Glutamatergic neuron (in vitro differentiated cells): ENCODE measurements around the gene SMARCE1. TPM values are rescaled to one million over a fixed set of nuclear protein-coding genes. Genes with fewer than 3 reads are reported as not detected.

Experiments used
- DNase-seq: peaks from one replicate; pipeline ENCODE4 v3.0.0; 2022
- H3K27ac Mint-ChIP-seq: one replicate; pipeline ENCODE4 v1.8.0; 2020; ENCODE audit warnings: mild to moderate bottlenecking, mixed read lengths, inconsistent platforms; ENCODE audit not compliant: unreplicated experiment
- H3K27me3 Mint-ChIP-seq: one replicate; pipeline ENCODE4 v1.8.0; 2020; ENCODE audit warnings: mild to moderate bottlenecking, moderate library complexity, mixed read lengths, inconsistent platforms; ENCODE audit not compliant: unreplicated experiment
- H3K36me3 Mint-ChIP-seq: one replicate; pipeline ENCODE4 v1.8.0; 2020; ENCODE audit warnings: mild to moderate bottlenecking, mixed read lengths, inconsistent platforms; ENCODE audit not compliant: unreplicated experiment
- H3K4me1 Mint-ChIP-seq: one replicate; pipeline ENCODE4 v1.8.0; 2020; ENCODE audit warnings: mild to moderate bottlenecking, low read depth, mixed read lengths, inconsistent platforms; ENCODE audit not compliant: unreplicated experiment
- H3K4me3 Mint-ChIP-seq: one replicate; pipeline ENCODE4 v1.8.0; 2020; ENCODE audit warnings: mild to moderate bottlenecking, mixed read lengths, inconsistent platforms; ENCODE audit not compliant: unreplicated experiment
- H3K9me3 Mint-ChIP-seq: one replicate; pipeline ENCODE4 v1.8.0; 2020; ENCODE audit warnings: mild to moderate bottlenecking, moderate library complexity, mixed read lengths, inconsistent platforms; ENCODE audit not compliant: unreplicated experiment
- total RNA-seq: library from RNA; stranded (reverse); fragmentation: NEBNext Ultra II Directional; extraction: Animal tissue kit (Norgen Biotek cat#: 25700); gene quantifications from one replicate; pipeline ENCODE4 v1.2.1, GENCODE V29; 2021; ENCODE audit not compliant: unreplicated experiment
- TF ChIP-seq, protein P1 (sequence below): fragments of 200-600 bp; sonication (generic); IDR thresholded peaks from one replicate; pipeline ENCODE4 v1.5.0; 2021; ENCODE audit not compliant: partially characterized antibody, unreplicated experiment

The SMARCE1 gene
- total RNA-seq, 1 donor from 2014 or later = 207 TPM

DNA sequence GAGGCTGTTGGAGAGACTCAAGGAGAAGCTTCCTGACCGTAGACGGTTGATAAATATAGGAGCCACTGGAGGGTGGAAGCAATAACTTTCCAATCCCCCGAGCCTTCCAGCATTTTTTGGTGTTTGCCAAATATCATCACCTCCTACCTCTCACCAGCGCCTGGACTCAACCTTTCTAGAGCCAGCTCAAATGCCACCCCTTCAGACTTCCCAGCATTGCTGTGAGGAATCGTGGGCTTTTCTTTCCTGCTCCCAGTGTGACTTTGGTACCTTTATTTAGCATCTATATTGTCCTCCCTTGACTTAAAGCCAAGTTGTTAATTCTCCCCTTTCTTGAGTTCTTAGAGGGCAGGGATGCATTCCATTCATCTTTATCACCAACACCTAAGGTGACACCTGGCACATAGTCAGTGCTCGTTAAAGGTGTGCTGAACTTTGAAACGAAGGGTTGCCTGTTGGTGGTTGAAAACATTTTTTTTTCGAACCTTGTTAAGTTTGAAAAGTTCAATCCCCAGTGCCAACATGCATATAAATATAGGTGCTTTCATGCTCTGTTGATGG lies 47.1 kb downstream of the SMARCE1 start:
- Mint-ChIP-seq H3K27ac (no peak overlapping the region), H3K4me1 (peaks cover 2% of the 10 kb centered on the region), H3K27me3 (peaks cover 7% of the 10 kb centered on the region), H3K9me3 (no peaks in the 10 kb centered on the region), H3K4me3 (no peak overlapping the region), H3K36me3 (no peaks in the 10 kb centered on the region)
- DNase-seq = no peak
- TF ChIP-seq, protein P1, sequence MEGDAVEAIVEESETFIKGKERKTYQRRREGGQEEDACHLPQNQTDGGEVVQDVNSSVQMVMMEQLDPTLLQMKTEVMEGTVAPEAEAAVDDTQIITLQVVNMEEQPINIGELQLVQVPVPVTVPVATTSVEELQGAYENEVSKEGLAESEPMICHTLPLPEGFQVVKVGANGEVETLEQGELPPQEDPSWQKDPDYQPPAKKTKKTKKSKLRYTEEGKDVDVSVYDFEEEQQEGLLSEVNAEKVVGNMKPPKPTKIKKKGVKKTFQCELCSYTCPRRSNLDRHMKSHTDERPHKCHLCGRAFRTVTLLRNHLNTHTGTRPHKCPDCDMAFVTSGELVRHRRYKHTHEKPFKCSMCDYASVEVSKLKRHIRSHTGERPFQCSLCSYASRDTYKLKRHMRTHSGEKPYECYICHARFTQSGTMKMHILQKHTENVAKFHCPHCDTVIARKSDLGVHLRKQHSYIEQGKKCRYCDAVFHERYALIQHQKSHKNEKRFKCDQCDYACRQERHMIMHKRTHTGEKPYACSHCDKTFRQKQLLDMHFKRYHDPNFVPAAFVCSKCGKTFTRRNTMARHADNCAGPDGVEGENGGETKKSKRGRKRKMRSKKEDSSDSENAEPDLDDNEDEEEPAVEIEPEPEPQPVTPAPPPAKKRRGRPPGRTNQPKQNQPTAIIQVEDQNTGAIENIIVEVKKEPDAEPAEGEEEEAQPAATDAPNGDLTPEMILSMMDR = no peak

DNA sequence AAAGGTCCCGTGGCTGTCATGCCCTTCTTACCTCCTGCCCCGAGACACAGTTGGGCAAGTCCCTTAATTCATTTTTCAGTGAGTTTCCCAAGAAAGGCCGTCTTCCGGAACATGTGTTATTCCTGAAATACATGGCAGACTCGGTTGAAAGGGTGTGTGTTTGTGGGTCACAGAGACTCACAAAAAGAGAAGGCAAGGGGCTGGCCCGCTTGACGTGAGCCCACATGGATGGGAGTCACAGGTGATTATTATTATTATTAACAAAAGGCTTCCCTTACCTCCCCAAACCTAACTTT lies 48.2 kb downstream of the SMARCE1 start:
- peaks cover 2% of the 10 kb centered on the region for H3K4me1 Mint-ChIP-seq
- no peak overlapping the region for H3K4me3 Mint-ChIP-seq
- no peaks in the 10 kb centered on the region for H3K36me3 Mint-ChIP-seq
- DNase-seq = no peak
- H3K9me3 Mint-ChIP-seq = no peaks in the 10 kb centered on the region
- H3K27ac Mint-ChIP-seq = no peak overlapping the region
- peaks cover 7% of the 10 kb centered on the region for H3K27me3 Mint-ChIP-seq
- TF ChIP-seq, protein P1 = no peak

DNA sequence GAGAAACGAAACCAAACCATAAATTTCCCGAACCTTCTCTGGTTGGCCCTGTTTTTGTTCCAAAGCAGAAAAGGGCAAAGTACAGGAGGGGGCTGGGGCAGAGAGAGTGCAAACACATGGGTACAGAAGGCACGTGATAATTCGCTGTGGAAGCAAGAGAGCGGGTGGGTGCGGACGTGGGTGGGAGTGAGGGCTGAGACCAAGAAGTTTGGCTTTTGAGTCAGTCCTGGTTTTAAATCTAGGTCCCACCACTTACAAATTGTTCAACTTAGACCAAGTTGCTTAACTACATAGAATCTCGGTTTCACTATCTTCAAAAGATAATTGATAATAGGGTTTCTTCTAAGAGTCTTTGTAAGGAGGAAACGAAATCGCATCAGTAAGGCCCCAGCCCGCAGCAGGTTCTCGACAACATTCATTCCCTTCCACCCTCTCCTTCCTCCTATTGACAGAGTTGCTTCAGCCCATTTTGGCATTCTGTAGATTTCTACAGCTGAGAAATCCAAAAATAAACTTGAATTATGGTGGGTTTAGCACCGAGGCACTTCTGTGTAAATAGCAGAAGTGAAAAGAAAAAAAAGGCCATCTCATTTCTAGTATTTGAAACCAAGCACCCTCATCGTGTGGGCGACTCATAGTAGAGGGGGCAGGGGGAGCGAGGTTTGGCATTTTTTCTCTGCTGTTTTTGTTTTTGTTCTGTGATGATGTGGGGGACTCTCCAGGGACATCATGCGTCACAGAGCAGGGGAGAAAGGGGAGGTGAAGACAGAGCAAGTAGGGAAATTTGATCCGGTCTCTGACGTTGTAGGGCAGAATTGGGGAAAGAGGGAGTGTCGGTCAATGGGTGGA lies 48.8 kb downstream of the SMARCE1 start:
- Mint-ChIP-seq H3K9me3 (no peaks in the 10 kb centered on the region), H3K27me3 (peaks cover 7% of the 10 kb centered on the region), H3K4me3 (no peak overlapping the region), H3K27ac (no peak overlapping the region), H3K4me1 (peaks cover 2% of the 10 kb centered on the region), H3K36me3 (no peaks in the 10 kb centered on the region)
- no peak for DNase-seq
- TF ChIP-seq, protein P1 = no peak

DNA sequence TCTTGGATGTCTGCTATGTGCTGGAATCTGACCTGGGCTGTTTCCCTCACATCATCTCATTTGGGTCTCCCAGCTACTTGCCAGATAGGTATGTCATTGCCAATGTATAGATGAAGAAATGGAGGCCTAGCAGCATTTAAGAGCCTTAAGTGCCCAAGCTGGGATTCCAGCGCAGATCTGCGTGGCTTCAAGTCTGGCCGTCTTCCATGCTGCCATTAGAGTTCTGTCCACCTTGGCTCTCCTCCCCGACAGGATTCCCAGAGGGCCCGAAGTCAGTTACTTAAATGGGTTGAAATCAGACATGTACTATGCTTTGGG lies 49.4 kb downstream of the SMARCE1 start:
- H3K9me3 Mint-ChIP-seq = no peaks in the 10 kb centered on the region
- H3K27ac Mint-ChIP-seq = no peak overlapping the region
- no peak for DNase-seq
- TF ChIP-seq, protein P1 = no peak
- H3K4me1 Mint-ChIP-seq = peaks cover 2% of the 10 kb centered on the region
- H3K4me3 Mint-ChIP-seq = no peak overlapping the region
- H3K36me3 Mint-ChIP-seq = no peaks in the 10 kb centered on the region
- peaks cover 7% of the 10 kb centered on the region for H3K27me3 Mint-ChIP-seq

DNA sequence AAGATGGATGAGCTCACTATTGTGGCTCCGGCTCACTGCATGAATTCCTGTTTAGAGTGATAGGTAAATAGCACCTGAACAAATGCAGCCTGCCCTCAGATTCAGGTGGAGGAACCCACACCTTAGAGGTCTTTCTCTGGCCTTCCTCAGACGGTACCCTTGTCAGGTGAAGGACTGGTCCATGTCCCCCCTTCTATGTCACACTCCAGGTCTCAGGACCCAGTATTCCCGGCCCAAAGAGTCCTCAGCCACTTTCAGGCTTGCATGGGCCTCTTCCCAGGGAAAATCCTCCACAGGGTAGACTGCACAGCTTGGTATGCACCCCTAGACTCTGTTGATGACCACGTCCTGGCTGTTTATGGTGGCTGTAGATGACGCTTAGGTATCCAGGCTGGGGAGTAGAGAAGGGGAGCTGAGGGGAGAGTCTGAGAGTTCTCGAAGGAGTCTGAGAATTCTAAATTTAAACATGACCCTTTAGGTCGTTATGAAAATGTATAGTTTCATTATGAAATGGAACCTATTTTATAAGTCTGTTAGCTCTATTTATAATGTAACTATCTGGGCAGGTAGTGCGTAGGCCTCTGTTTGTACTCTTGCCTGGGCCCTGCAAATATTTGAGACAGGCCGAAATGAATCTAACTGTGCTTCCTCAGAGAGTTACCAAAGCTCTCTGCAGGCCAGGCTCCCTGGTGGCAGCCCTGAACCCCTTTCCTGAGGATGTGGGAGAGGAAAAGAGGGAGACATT lies 49.9 kb downstream of the SMARCE1 start:
- DNase-seq = no peak
- Mint-ChIP-seq H3K4me1 (peaks cover 2% of the 10 kb centered on the region), H3K4me3 (no peak overlapping the region), H3K36me3 (no peaks in the 10 kb centered on the region), H3K27me3 (peaks cover 7% of the 10 kb centered on the region), H3K9me3 (no peaks in the 10 kb centered on the region), H3K27ac (no peak overlapping the region)
- TF ChIP-seq, protein P1 = no peak
